ENCODE results near the gene KRT33A. TPM values are rescaled to one million over a fixed set of nuclear protein-coding genes. Genes with fewer than 3 reads are reported as not detected.

KRT33A gene
- total RNA-seq, 1 donor from 2014 or later, result not detected

- no peak for DNase-seq
Measured at GRCh38 chr17:41328207-41328606, 22.4 kb downstream of the KRT33A start.

GRCh38 chr17:41327411-41328120 is 23.1 kb downstream of the KRT33A start:
- DNase-seq, result no peak

- no peak for DNase-seq
Measured at GRCh38 chr17:41326173-41327145, 24.2 kb downstream of the KRT33A start.

GRCh38 chr17:41325611-41326010 is 25.0 kb downstream of the KRT33A start:
- DNase-seq, result no peak

- no peak for DNase-seq
Measured at GRCh38 chr17:41325126-41325525, 25.5 kb downstream of the KRT33A start.

GRCh38 chr17:41324180-41325075 is 26.2 kb downstream of the KRT33A start:
- no peak for DNase-seq

GRCh38 chr17:41322903-41323895 is 27.4 kb downstream of the KRT33A start:
- no peak for DNase-seq

GRCh38 chr17:41322094-41322902 is 28.3 kb downstream of the KRT33A start:
- DNase-seq, result peak; percentile 56

- DNase-seq, result no peak
Measured at GRCh38 chr17:41318231-41318630, 32.4 kb downstream of the KRT33A start.

- DNase-seq, result no peak
Measured at GRCh38 chr17:41315814-41316445, 34.7 kb downstream of the KRT33A start.

GRCh38 chr17:41315204-41315794 is 35.3 kb downstream of the KRT33A start, which contains the start of gene KRTAP17-1:
Gene KRTAP17-1, minus strand, starts transcription at chr17:41315710. Its CDS starts 60 bp downstream, at chr17:41315650.
- DNase-seq, result no peak

GRCh38 chr17:41311111-41311510 is 39.5 kb downstream of the KRT33A start:
- DNase-seq, result no peak

GRCh38 chr17:41308918-41309359 is 41.7 kb downstream of the KRT33A start, which contains the start of gene KRTAP16-1:
Gene KRTAP16-1, minus strand, starts transcription at chr17:41309309. Its CDS starts 56 bp downstream, at chr17:41309253.
- no peak for DNase-seq

- peak; percentile 92 for DNase-seq
Measured at GRCh38 chr17:41308251-41308917, 42.2 kb downstream of the KRT33A start.

- no peak for DNase-seq
Measured at GRCh38 chr17:41307647-41308046, 43.0 kb downstream of the KRT33A start.

GRCh38 chr17:41304091-41304490 is 46.5 kb downstream of the KRT33A start:
- DNase-seq, result no peak

- DNase-seq, result no peak
Measured at GRCh38 chr17:41302981-41303380, 47.6 kb downstream of the KRT33A start.

Measured in tongue (tissue), 2 donors.